ENCODE data around the gene SPRR2G. TPM values are rescaled to one million over a fixed set of nuclear protein-coding genes. Genes with fewer than 3 reads are reported as not detected.
"Not testable (repeated sequence)": the region's sequence is repeated elsewhere in the genome, so short reads cannot be mapped to it uniquely, and the experiment has no call there.

Gene SPRR2G
- polyA plus RNA-seq, 2 of the 4 experiments (the other 2 are of a cell fraction), result not detected

GRCh38 chr1:153120945-153121344 is 29.7 kb downstream of the SPRR2G start:
- DNase-seq (ENCODE audit: low read depth in 1 of 2, low spot score in 1 of 2), result no peak
- Histone ChIP-seq H3K4me1 (no peaks in the 10 kb centered on the region), H3K4me2 (no peak overlapping the region), H3K27ac (no peak overlapping the region), H3K4me3 (no peak overlapping the region), H3K9me3 (no peaks in the 10 kb centered on the region)
- ChIA-PET CTCF (no interaction called here), POLR2A (no interaction called here)
- no peak for FAIRE-seq
- no peak for ATAC-seq
- TF ChIP-seq MAFK (IDR thresholded peaks at IDR 0.05; ENCODE audit: partially characterized antibody) (peak; percentile 62), POLR2A (IDR thresholded peaks at IDR 0.05; ENCODE audit: low read length) (no peak), ATOH8 (CRISPR knock-in tag; IDR thresholded peaks at IDR 0.05; ENCODE audit: low read depth) (no peak), CHD4 (IDR thresholded peaks at IDR 0.05; ENCODE audit: borderline replicate concordance) (no peak), SREBF2 (IDR thresholded peaks at IDR 0.05) (no peak)

- Histone ChIP-seq H3K4me2 (no peak overlapping the region), H3K9me3 (no peaks in the 10 kb centered on the region), H3K4me1 (no peaks in the 10 kb centered on the region), H3K4me3 (no peak overlapping the region), H3K27ac (no peak overlapping the region)
- TF ChIP-seq, protein P1, sequence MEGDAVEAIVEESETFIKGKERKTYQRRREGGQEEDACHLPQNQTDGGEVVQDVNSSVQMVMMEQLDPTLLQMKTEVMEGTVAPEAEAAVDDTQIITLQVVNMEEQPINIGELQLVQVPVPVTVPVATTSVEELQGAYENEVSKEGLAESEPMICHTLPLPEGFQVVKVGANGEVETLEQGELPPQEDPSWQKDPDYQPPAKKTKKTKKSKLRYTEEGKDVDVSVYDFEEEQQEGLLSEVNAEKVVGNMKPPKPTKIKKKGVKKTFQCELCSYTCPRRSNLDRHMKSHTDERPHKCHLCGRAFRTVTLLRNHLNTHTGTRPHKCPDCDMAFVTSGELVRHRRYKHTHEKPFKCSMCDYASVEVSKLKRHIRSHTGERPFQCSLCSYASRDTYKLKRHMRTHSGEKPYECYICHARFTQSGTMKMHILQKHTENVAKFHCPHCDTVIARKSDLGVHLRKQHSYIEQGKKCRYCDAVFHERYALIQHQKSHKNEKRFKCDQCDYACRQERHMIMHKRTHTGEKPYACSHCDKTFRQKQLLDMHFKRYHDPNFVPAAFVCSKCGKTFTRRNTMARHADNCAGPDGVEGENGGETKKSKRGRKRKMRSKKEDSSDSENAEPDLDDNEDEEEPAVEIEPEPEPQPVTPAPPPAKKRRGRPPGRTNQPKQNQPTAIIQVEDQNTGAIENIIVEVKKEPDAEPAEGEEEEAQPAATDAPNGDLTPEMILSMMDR (IDR thresholded peaks at IDR 0.05), result no peak
- TF ChIP-seq GATA3 (IDR thresholded peaks at IDR 0.05; ENCODE audit: borderline replicate concordance), result no peak
- TF ChIP-seq POLR2A (IDR thresholded peaks at IDR 0.05; ENCODE audit: low read length), result no peak
- no peak for TF ChIP-seq SREBF2 (IDR thresholded peaks at IDR 0.05)
- TF ChIP-seq, protein P2, sequence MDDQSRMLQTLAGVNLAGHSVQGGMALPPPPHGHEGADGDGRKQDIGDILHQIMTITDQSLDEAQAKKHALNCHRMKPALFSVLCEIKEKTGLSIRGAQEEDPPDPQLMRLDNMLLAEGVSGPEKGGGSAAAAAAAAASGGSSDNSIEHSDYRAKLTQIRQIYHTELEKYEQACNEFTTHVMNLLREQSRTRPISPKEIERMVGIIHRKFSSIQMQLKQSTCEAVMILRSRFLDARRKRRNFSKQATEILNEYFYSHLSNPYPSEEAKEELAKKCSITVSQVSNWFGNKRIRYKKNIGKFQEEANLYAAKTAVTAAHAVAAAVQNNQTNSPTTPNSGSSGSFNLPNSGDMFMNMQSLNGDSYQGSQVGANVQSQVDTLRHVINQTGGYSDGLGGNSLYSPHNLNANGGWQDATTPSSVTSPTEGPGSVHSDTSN (IDR thresholded peaks at IDR 0.05), result no peak
- no peak for TF ChIP-seq NR3C1 (IDR thresholded peaks at IDR 0.05)
- no peak for TF ChIP-seq HES2 (IDR thresholded peaks at IDR 0.05)
- TF ChIP-seq HMGXB4 (CRISPR knock-in tag; IDR thresholded peaks at IDR 0.05; ENCODE audit: borderline replicate concordance), result no peak
- no peak for TF ChIP-seq KDM1A (IDR thresholded peaks at IDR 0.05; ENCODE audit: low read depth)
- no peak for TF ChIP-seq FOSB (CRISPR knock-in tag; IDR thresholded peaks at IDR 0.05)
- TF ChIP-seq PHF8 (IDR thresholded peaks at IDR 0.05; ENCODE audit: borderline replicate concordance, low read depth), result no peak
- TF ChIP-seq HOXA7 (CRISPR knock-in tag; IDR thresholded peaks at IDR 0.05), result no peak
- ChIA-PET POLR2A (no interaction called here), CTCF (no interaction called here)
- no peak for ATAC-seq
- 2% methylated on average over 3 of the region's 3 CpGs for WGBS (ENCODE audit: missing lambda C conversion rate)
- FAIRE-seq, result no peak
- DNase-seq (ENCODE audit: low read depth in 1 of 2, low spot score in 1 of 2), result no peak
Measured at GRCh38 chr1:153119491-153119971, 31.2 kb downstream of the SPRR2G start.

DNA sequence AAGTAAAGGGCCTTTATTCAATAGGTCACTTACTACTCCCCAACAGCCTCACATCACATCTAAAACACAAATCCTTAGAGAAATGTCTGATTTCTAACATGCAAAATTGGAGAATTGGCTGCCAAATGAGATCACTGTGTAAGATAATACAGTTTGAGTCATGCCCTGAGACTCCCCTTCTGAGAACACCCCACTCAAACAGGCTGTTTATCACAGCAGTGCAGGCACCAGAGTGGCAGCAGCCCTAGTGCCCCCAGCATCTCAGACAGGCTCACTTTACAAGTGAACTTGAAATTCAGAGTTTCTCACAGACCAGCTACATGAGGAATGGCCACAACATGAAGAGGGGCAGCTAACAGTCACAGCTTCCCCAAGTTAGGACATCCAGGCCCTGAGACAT is 35.4 kb downstream of the SPRR2G start:
- CTCF ChIA-PET; H3K4me3 ChIP-seq; FAIRE-seq; H3K9me3 ChIP-seq; H3K4me2 ChIP-seq; POLR2A ChIA-PET; H3K4me1 ChIP-seq; ATAC-seq; DNase-seq (ENCODE audit: low read depth in 1 of 2, low spot score in 1 of 2); H3K27ac ChIP-seq: not testable (repeated sequence)

- ATAC-seq, result no peak
Measured at GRCh38 chr1:153113416-153113815, 37.3 kb downstream of the SPRR2G start, which contains the start of gene SPRR2F. Gene SPRR2F, minus strand, starts transcription at chr1:153113516. Its CDS starts 783 bp downstream, at chr1:153112733.

DNA sequence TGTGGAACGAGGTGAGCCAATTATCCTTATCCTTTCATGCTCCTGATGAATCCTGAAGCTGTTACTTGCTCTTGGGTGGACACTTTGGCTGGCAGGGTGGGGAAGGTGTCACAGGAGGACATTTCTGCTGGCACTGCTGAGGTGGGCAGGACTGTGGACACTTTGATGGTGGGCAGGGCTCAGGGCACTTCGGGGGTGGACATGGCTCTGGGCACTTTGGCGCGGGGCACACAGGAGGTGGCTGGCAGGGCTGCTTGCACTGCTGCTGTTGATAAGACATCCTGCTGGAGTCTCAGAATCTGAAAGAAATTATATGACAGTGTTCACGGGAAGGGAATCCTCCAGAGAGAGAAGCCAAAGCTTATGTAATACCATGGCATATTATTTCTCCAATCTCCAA is 38.2 kb downstream of the SPRR2G start:
- CTCF ChIA-PET; H3K27ac ChIP-seq; H3K4me1 ChIP-seq; POLR2A ChIA-PET; DNase-seq (ENCODE audit: low read depth in 1 of 2, low spot score in 1 of 2); H3K4me2 ChIP-seq; H3K9me3 ChIP-seq; FAIRE-seq; ATAC-seq; H3K4me3 ChIP-seq: not testable (repeated sequence)
- 50% methylated on average over 4 of the region's 5 CpGs for WGBS (ENCODE audit: missing lambda C conversion rate)

More at GRCh38 chr1:153113416-153113815, 37.3 kb downstream of the SPRR2G start, which contains the start of gene SPRR2F:
- Histone ChIP-seq H3K9me3 (no peaks in the 10 kb centered on the region), H3K4me2 (no peak within 1 kb of the TSS), H3K4me3 (no peak within 1 kb of the TSS), H3K4me1 (no peaks in the 10 kb centered on the region), H3K27ac (no peak within 1 kb of the TSS)
- no peak for TF ChIP-seq USF2 (IDR thresholded peaks at IDR 0.05)
- TF ChIP-seq JUNB (IDR thresholded peaks at IDR 0.05), result no peak
- no peak for TF ChIP-seq SREBF2 (IDR thresholded peaks at IDR 0.05)
- no peak for TF ChIP-seq ZFP36 (IDR thresholded peaks at IDR 0.05; ENCODE audit: borderline replicate concordance, partially characterized antibody)
- TF ChIP-seq NPAS2 (CRISPR knock-in tag; IDR thresholded peaks at IDR 0.05; ENCODE audit: borderline replicate concordance), result no peak
- ChIA-PET CTCF (no interaction called here), POLR2A (no interaction called here)
- DNase-seq (ENCODE audit: low read depth in 1 of 2, low spot score in 1 of 2), result no peak
- FAIRE-seq, result no peak
- 23% methylated on average over 3 of the region's 3 CpGs for WGBS (ENCODE audit: missing lambda C conversion rate)

All from A549 (cell line).